MCF 10A (cell line): ENCODE data around the gene P2RY4. TPM values are rescaled to one million over a fixed set of nuclear protein-coding genes. Genes with fewer than 3 reads are reported as not detected.
"Not testable (repeated sequence)": the region's sequence is repeated elsewhere in the genome, so short reads cannot be mapped to it uniquely, and the experiment has no call there.

ENCODE experiments used
- BruUV-seq: library from RNA; stranded (reverse); fragments of 400-500 nt; replicated peaks from 2 replicates; lab custom pipeline; 2021; lab: Mats Ljungman, UMichigan
- CTCF ChIA-PET: fragments of 300-600 bp; sonication (Branson Sonifier 250); formaldehyde crosslinking; extraction: SDS; loops from one replicate; lab custom pipeline; 2021; ENCODE audit warnings: antibody characterized with exemption, inconsistent platforms; lab: Yijun Ruan, JAX
- POLR2A ChIA-PET: fragments of 300-600, 350-650 bp; sonication (Branson Sonifier 250); formaldehyde crosslinking; extraction: SDS; loops from one replicate; lab custom pipeline; 2020; ENCODE audit warnings: antibody characterized with exemption, inconsistent platforms; lab: Yijun Ruan, JAX
- DNase-seq: peaks from one replicate; pipeline ENCODE4 v3.0.0-alpha.2; 2018; ENCODE audit not compliant: unreplicated experiment
- H3K27ac Mint-ChIP-seq: one replicate; pipeline ENCODE4 v1.8.0; 2022; ENCODE audit warnings: mild to moderate bottlenecking, low read depth, mixed read lengths; ENCODE audit not compliant: unreplicated experiment
- H3K27me3 Mint-ChIP-seq: one replicate; pipeline ENCODE4 v1.8.0; 2022; ENCODE audit warnings: mixed read lengths; ENCODE audit not compliant: insufficient read depth, unreplicated experiment
- H3K36me3 Mint-ChIP-seq: one replicate; pipeline ENCODE4 v1.8.0; 2022; ENCODE audit warnings: mild to moderate bottlenecking, moderate library complexity, mixed read lengths; ENCODE audit not compliant: insufficient read depth, unreplicated experiment
- H3K4me1 Mint-ChIP-seq: one replicate; pipeline ENCODE4 v1.8.0; 2022; ENCODE audit warnings: mixed read lengths; ENCODE audit not compliant: insufficient read depth, unreplicated experiment
- H3K4me3 Mint-ChIP-seq: one replicate; pipeline ENCODE4 v1.8.0; 2022; ENCODE audit warnings: mild to moderate bottlenecking, moderate library complexity, mixed read lengths; ENCODE audit not compliant: unreplicated experiment
- H3K9me3 Mint-ChIP-seq: one replicate; pipeline ENCODE4 v1.8.0; 2022; ENCODE audit warnings: mixed read lengths; ENCODE audit not compliant: unreplicated experiment
- CTCF ChIP-seq: fragments of 200-600 bp; IDR thresholded peaks from one replicate; pipeline ENCODE4 v1.8.0; 2022; ENCODE audit warnings: antibody characterized with exemption, mild to moderate bottlenecking; ENCODE audit not compliant: unreplicated experiment
- intact Hi-C: fragments of 100-400 bp; cut with micrococcal nuclease; formaldehyde crosslinking; loops from 2 replicates; pipeline ENCODE4 v1.14.1; 2022
- total RNA-seq: library from RNA; stranded (reverse); gene quantifications from 2 replicates; pipeline ENCODE4 v1.2.3, GENCODE V29; 2022

P2RY4 gene
- total RNA-seq, 1 experiment from 2014 or later = not detected

GRCh38 chrX:70247252-70247651 is 12.8 kb downstream of the P2RY4 start:
- ChIA-PET CTCF (no interaction called here), POLR2A (no interaction called here)
- Mint-ChIP-seq H3K9me3 (no peaks in the 10 kb centered on the region), H3K36me3 (no peaks in the 10 kb centered on the region), H3K27ac (no peak overlapping the region), H3K27me3 (peaks cover 11% of the 10 kb centered on the region), H3K4me1 (no peaks in the 10 kb centered on the region), H3K4me3 (no peak overlapping the region)
- intact Hi-C loops = no loop called here
- no peak for TF ChIP-seq CTCF
- DNase-seq = no peak
- BruUV-seq = no TSS peak

- no peak for TF ChIP-seq CTCF
- intact Hi-C loops = no loop called here
- CTCF ChIA-PET = interaction anchor here (1.1 kb wide), 1 partner anchor 8 kb away, joined by 3 read pairs; no protein-coding TSS in a partner anchor
- Mint-ChIP-seq H3K9me3 (no peaks in the 10 kb centered on the region), H3K27ac (no peak overlapping the region), H3K27me3 (peaks cover 15% of the 10 kb centered on the region), H3K36me3 (no peaks in the 10 kb centered on the region), H3K4me1 (no peaks in the 10 kb centered on the region), H3K4me3 (no peak overlapping the region)
- POLR2A ChIA-PET = no interaction called here
- DNase-seq = no peak
- no TSS peak for BruUV-seq
These were observed 15.1 kb downstream of the P2RY4 start for GRCh38 chrX:70244881-70245280.

- BruUV-seq, POLR2A ChIA-PET, CTCF ChIA-PET, H3K4me3 Mint-ChIP-seq, H3K36me3 Mint-ChIP-seq, intact Hi-C loops, H3K27ac Mint-ChIP-seq, H3K9me3 Mint-ChIP-seq, H3K4me1 Mint-ChIP-seq: not testable (repeated sequence)
- peak; percentile 24 for DNase-seq
- H3K27me3 Mint-ChIP-seq = peaks cover 12% of the 10 kb centered on the region
These were observed 16.4 kb downstream of the P2RY4 start for GRCh38 chrX:70243601-70244000.

- Mint-ChIP-seq H3K4me1 (no peaks in the 10 kb centered on the region), H3K4me3 (no peak overlapping the region), H3K9me3 (no peaks in the 10 kb centered on the region), H3K36me3 (no peaks in the 10 kb centered on the region), H3K27me3 (peaks cover 19% of the 10 kb centered on the region), H3K27ac (no peak overlapping the region)
- intact Hi-C loops = no loop called here
- TF ChIP-seq CTCF = no peak
- ChIA-PET POLR2A (no interaction called here), CTCF (interaction anchor here (0.8 kb wide), 1 partner anchor 26 kb away, joined by 5 read pairs; no protein-coding TSS in a partner anchor)
- no TSS peak for BruUV-seq
- DNase-seq = no peak
These were observed 18.5 kb downstream of the P2RY4 start for GRCh38 chrX:70241501-70241900.

GRCh38 chrX:70240751-70241150 is 19.3 kb downstream of the P2RY4 start:
- Mint-ChIP-seq H3K27me3 (peaks cover 23% of the 10 kb centered on the region), H3K4me3 (no peak overlapping the region), H3K36me3 (no peaks in the 10 kb centered on the region), H3K9me3 (no peaks in the 10 kb centered on the region), H3K4me1 (no peaks in the 10 kb centered on the region), H3K27ac (no peak overlapping the region)
- no peak for TF ChIP-seq CTCF
- CTCF ChIA-PET = no interaction called here
- intact Hi-C loops = no loop called here
- no peak for DNase-seq
- POLR2A ChIA-PET = interaction anchor here (0.6 kb wide), 1 partner anchor 13 kb away, joined by 3 read pairs; no protein-coding TSS in a partner anchor
- no TSS peak for BruUV-seq
